ENCODE results near the gene ZNF423. TPM values are rescaled to one million over a fixed set of nuclear protein-coding genes. Genes with fewer than 3 reads are reported as not detected.

ZNF423 gene
- total RNA-seq, 2 experiments from 2014 or later: not detected

- H3K4me3 Mint-ChIP-seq: no peak overlapping the region
Observed at GRCh38 chr16:49484451-49484849, 371.5 kb downstream of the ZNF423 start.

GRCh38 chr16:49483651-49484450 is 372.1 kb downstream of the ZNF423 start:
- POLR2A ChIA-PET: no interaction called here
- CTCF ChIA-PET: no interaction called here
- H3K27ac Mint-ChIP-seq: no peak overlapping the region
- no peak overlapping the region for H3K4me3 Mint-ChIP-seq
- no peaks in the 10 kb centered on the region for H3K36me3 Mint-ChIP-seq
- DNase-seq: no peak
- H3K9me3 Mint-ChIP-seq: no peaks in the 10 kb centered on the region
- H3K4me1 Mint-ChIP-seq (ENCODE audit: low read depth): no peaks in the 10 kb centered on the region
- intact Hi-C loops (cut with micrococcal nuclease): no loop called here
- H3K27me3 Mint-ChIP-seq: no peaks in the 10 kb centered on the region

More at GRCh38 chr16:49484451-49484849, 371.5 kb downstream of the ZNF423 start:
- no peaks in the 10 kb centered on the region for H3K4me1 Mint-ChIP-seq (ENCODE audit: low read depth)
- no peaks in the 10 kb centered on the region for H3K36me3 Mint-ChIP-seq
- peak; percentile 18 for DNase-seq
- H3K9me3 Mint-ChIP-seq: no peaks in the 10 kb centered on the region
- no peak overlapping the region for H3K27ac Mint-ChIP-seq
- POLR2A ChIA-PET: no interaction called here
- CTCF ChIA-PET: no interaction called here
- no peaks in the 10 kb centered on the region for H3K27me3 Mint-ChIP-seq
- intact Hi-C loops (cut with micrococcal nuclease): no loop called here

GRCh38 chr16:49483251-49483650 is 372.7 kb downstream of the ZNF423 start:
- H3K27ac Mint-ChIP-seq: no peak overlapping the region
- no peaks in the 10 kb centered on the region for H3K9me3 Mint-ChIP-seq
- intact Hi-C loops (cut with micrococcal nuclease): no loop called here
- CTCF ChIA-PET: no interaction called here
- H3K36me3 Mint-ChIP-seq: no peaks in the 10 kb centered on the region
- no peaks in the 10 kb centered on the region for H3K4me1 Mint-ChIP-seq (ENCODE audit: low read depth)
- no peak for DNase-seq
- H3K27me3 Mint-ChIP-seq: no peaks in the 10 kb centered on the region
- POLR2A ChIA-PET: no interaction called here
- H3K4me3 Mint-ChIP-seq: no peak overlapping the region

GRCh38 chr16:49482690-49483089 is 373.2 kb downstream of the ZNF423 start:
- no peaks in the 10 kb centered on the region for H3K27me3 Mint-ChIP-seq
- DNase-seq: no peak
- H3K4me3 Mint-ChIP-seq: no peak overlapping the region
- no peaks in the 10 kb centered on the region for H3K9me3 Mint-ChIP-seq
- CTCF ChIA-PET: no interaction called here
- intact Hi-C loops (cut with micrococcal nuclease): no loop called here
- POLR2A ChIA-PET: no interaction called here
- no peak overlapping the region for H3K27ac Mint-ChIP-seq
- no peaks in the 10 kb centered on the region for H3K4me1 Mint-ChIP-seq (ENCODE audit: low read depth)
- H3K36me3 Mint-ChIP-seq: no peaks in the 10 kb centered on the region

GRCh38 chr16:49478616-49479015 is 377.3 kb downstream of the ZNF423 start:
- H3K4me1 Mint-ChIP-seq (ENCODE audit: low read depth): no peaks in the 10 kb centered on the region
- no peaks in the 10 kb centered on the region for H3K9me3 Mint-ChIP-seq
- no peaks in the 10 kb centered on the region for H3K27me3 Mint-ChIP-seq
- H3K4me3 Mint-ChIP-seq: no peak overlapping the region
- DNase-seq: no peak
- CTCF ChIA-PET: no interaction called here
- no peaks in the 10 kb centered on the region for H3K36me3 Mint-ChIP-seq
- H3K27ac Mint-ChIP-seq: no peak overlapping the region
- intact Hi-C loops (cut with micrococcal nuclease): no loop called here
- POLR2A ChIA-PET: no interaction called here

GRCh38 chr16:49478107-49478506 is 377.8 kb downstream of the ZNF423 start:
- intact Hi-C loops (cut with micrococcal nuclease): no loop called here
- Mint-ChIP-seq H3K36me3 (no peaks in the 10 kb centered on the region), H3K4me1 (ENCODE audit: low read depth) (no peaks in the 10 kb centered on the region), H3K27ac (no peak overlapping the region), H3K27me3 (no peaks in the 10 kb centered on the region), H3K9me3 (no peaks in the 10 kb centered on the region), H3K4me3 (no peak overlapping the region)
- CTCF ChIA-PET: no interaction called here
- POLR2A ChIA-PET: no interaction called here
- no peak for DNase-seq

- ChIA-PET POLR2A (no interaction called here), CTCF (no interaction called here)
- no peak overlapping the region for H3K4me3 Mint-ChIP-seq
- H3K27me3 Mint-ChIP-seq: no peaks in the 10 kb centered on the region
- no peaks in the 10 kb centered on the region for H3K36me3 Mint-ChIP-seq
- intact Hi-C loops (cut with micrococcal nuclease): no loop called here
- H3K9me3 Mint-ChIP-seq: no peaks in the 10 kb centered on the region
- no peaks in the 10 kb centered on the region for H3K4me1 Mint-ChIP-seq (ENCODE audit: low read depth)
- no peak overlapping the region for H3K27ac Mint-ChIP-seq
- DNase-seq: no peak
Observed at GRCh38 chr16:49477250-49477895, 378.5 kb downstream of the ZNF423 start.

- Mint-ChIP-seq H3K4me1 (ENCODE audit: low read depth) (no peaks in the 10 kb centered on the region), H3K27ac (no peak overlapping the region), H3K4me3 (no peak overlapping the region), H3K27me3 (no peaks in the 10 kb centered on the region), H3K9me3 (no peaks in the 10 kb centered on the region), H3K36me3 (no peaks in the 10 kb centered on the region)
- ChIA-PET CTCF (no interaction called here), POLR2A (no interaction called here)
- no peak for DNase-seq
- intact Hi-C loops (cut with micrococcal nuclease): no loop called here
Observed at GRCh38 chr16:49474741-49475140, 381.2 kb downstream of the ZNF423 start.

GRCh38 chr16:49473773-49474172 is 382.1 kb downstream of the ZNF423 start:
- DNase-seq: no peak
- Mint-ChIP-seq H3K9me3 (no peaks in the 10 kb centered on the region), H3K36me3 (no peaks in the 10 kb centered on the region), H3K4me1 (ENCODE audit: low read depth) (no peaks in the 10 kb centered on the region), H3K27me3 (no peaks in the 10 kb centered on the region), H3K4me3 (no peak overlapping the region), H3K27ac (no peak overlapping the region)
- POLR2A ChIA-PET: no interaction called here
- intact Hi-C loops (cut with micrococcal nuclease): no loop called here
- CTCF ChIA-PET: no interaction called here

GRCh38 chr16:49473131-49473530 is 382.8 kb downstream of the ZNF423 start:
- Mint-ChIP-seq H3K9me3 (no peaks in the 10 kb centered on the region), H3K27ac (no peak overlapping the region), H3K36me3 (no peaks in the 10 kb centered on the region), H3K4me3 (no peak overlapping the region), H3K4me1 (ENCODE audit: low read depth) (no peaks in the 10 kb centered on the region), H3K27me3 (no peaks in the 10 kb centered on the region)
- CTCF ChIA-PET: no interaction called here
- POLR2A ChIA-PET: no interaction called here
- intact Hi-C loops (cut with micrococcal nuclease): no loop called here
- DNase-seq: no peak

GRCh38 chr16:49472598-49472997 is 383.3 kb downstream of the ZNF423 start:
- no peak for DNase-seq
- Mint-ChIP-seq H3K4me3 (no peak overlapping the region), H3K27ac (no peak overlapping the region), H3K36me3 (no peaks in the 10 kb centered on the region), H3K27me3 (no peaks in the 10 kb centered on the region), H3K4me1 (ENCODE audit: low read depth) (no peaks in the 10 kb centered on the region), H3K9me3 (no peaks in the 10 kb centered on the region)
- ChIA-PET CTCF (no interaction called here), POLR2A (no interaction called here)
- intact Hi-C loops (cut with micrococcal nuclease): no loop called here

- Mint-ChIP-seq H3K9me3 (no peaks in the 10 kb centered on the region), H3K36me3 (no peaks in the 10 kb centered on the region), H3K4me3 (no peak overlapping the region), H3K27me3 (no peaks in the 10 kb centered on the region), H3K27ac (no peak overlapping the region), H3K4me1 (ENCODE audit: low read depth) (no peaks in the 10 kb centered on the region)
- POLR2A ChIA-PET: no interaction called here
- intact Hi-C loops (cut with micrococcal nuclease): no loop called here
- DNase-seq: no peak
- CTCF ChIA-PET: no interaction called here
Observed at GRCh38 chr16:49471038-49471727, 384.7 kb downstream of the ZNF423 start.

GRCh38 chr16:49470513-49470991 is 385.4 kb downstream of the ZNF423 start:
- ChIA-PET CTCF (no interaction called here), POLR2A (no interaction called here)
- no peaks in the 10 kb centered on the region for H3K4me1 Mint-ChIP-seq (ENCODE audit: low read depth)
- H3K36me3 Mint-ChIP-seq: no peaks in the 10 kb centered on the region
- intact Hi-C loops (cut with micrococcal nuclease): no loop called here
- H3K27ac Mint-ChIP-seq: no peak overlapping the region
- no peaks in the 10 kb centered on the region for H3K27me3 Mint-ChIP-seq
- no peaks in the 10 kb centered on the region for H3K9me3 Mint-ChIP-seq
- no peak overlapping the region for H3K4me3 Mint-ChIP-seq
- no peak for DNase-seq

Measured in activated CD4-positive, alpha-beta memory T cell treated with anti-CD3 and anti-CD28 coated beads for 36 hours (primary cell).